NCI-H128 (cell line): ENCODE results near the gene ALKBH7.
"Not testable (repeated sequence)": the region's sequence is repeated elsewhere in the genome, so short reads cannot be mapped to it uniquely, and the experiment has no call there.

Experiments used
- DNase-seq: peaks from one replicate; lab custom pipeline; 2025; ENCODE audit not compliant: unreplicated experiment; lab: John Stamatoyannopoulos, UW

ALKBH7 gene

GRCh38 chr19:6372594-6373095, at the start of gene ALKBH7:
Gene ALKBH7 (plus strand): TSS chr19:6372794. CDS start chr19:6372821, 27 bp downstream.
- peak; percentile 98 for DNase-seq

GRCh38 chr19:6324757-6325156, 47.8 kb upstream of the ALKBH7 start:
- DNase-seq = no peak

- no peak for DNase-seq
These were observed 47.0 kb upstream of the ALKBH7 start for GRCh38 chr19:6325614-6326013.

- no peak for DNase-seq
These were observed 45.8 kb upstream of the ALKBH7 start for GRCh38 chr19:6326815-6327214.

GRCh38 chr19:6333439-6333838, 39.2 kb upstream of the ALKBH7 start, which contains the start of gene ACER1:
Gene ACER1 (minus strand): TSS chr19:6333612. CDS start chr19:6333551, 61 bp downstream.
- no peak for DNase-seq

DNA sequence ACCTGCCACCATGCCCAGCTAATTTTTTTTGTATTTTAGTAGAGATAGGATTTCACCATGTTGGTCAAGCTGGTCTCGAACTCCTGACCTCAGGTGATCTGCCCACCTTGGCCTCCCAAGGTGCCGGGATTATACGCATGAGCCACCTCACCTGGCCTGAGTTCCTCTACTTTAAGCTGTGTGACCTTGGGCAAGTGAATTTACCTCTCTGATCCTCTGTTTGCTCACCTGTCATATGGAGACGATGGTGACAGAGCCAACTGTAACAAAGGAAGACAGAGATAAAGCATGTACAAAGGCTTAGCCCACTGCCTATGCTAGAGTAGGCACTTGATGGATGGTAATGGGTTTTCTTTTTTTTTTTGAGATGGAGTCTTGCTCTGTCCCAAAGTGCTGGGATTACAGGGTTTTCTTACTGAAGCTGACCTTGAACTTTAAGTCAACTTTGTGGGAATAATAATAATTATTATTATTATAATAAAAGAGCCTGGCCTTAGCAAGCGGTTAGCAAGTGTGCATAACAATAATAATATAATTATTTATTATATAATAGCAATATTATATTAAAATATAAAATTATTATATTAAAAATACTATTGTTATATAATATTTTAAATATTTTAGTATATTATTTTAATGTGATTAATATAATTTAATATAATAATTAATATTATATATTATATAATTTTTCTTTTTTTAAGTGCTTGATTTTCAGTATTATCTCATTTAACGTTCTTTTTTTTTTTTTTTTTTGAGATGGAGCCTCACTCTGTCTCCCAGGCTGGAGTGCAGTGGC, 37.9 kb upstream of the ALKBH7 start:
- no peak for DNase-seq

GRCh38 chr19:6340493-6341201, 31.9 kb upstream of the ALKBH7 start:
- no peak for DNase-seq

DNA sequence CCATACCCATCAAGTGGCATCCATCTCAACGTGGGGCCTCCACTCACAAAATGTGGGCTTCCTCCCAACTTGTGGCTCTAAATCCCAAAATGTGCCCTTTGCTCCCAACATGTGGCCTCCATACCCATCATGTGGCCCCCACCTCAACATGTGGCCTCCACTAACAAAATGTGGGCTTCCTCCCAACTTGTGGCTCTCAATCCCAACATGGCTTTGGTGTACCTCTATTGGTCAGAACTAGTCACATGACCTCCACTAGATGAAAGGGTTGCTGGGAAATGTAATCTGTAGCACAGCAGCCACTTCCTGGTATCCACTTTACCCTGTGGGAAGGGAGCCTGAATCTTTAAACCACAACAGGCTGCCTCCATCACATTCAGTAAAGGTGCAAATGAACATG, 29.1 kb upstream of the ALKBH7 start:
- DNase-seq = no peak

DNA sequence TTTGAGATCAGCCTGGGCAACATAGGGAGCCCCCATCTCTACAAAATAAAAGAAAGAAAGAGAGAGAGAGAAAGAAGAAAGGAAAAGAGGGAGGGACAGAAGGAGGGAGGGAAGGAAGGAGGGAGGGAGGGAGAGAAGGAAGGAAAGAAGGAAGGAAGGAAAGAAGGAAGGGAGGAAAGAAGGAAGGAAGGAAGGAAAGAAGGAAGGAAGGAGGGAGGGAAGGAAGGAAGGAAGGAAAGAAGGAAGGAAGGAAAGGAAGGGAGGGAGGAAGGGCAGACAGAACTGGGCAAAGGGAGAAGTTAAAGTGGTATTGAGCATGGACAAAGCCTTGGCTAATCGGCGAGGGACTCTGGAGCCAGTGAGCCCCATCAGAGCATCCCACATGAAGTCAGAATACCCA, 23.3 kb upstream of the ALKBH7 start:
- DNase-seq = not testable (repeated sequence)

GRCh38 chr19:6350688-6351087, 21.9 kb upstream of the ALKBH7 start:
- DNase-seq = no peak

- no peak for DNase-seq
These were observed 20.0 kb upstream of the ALKBH7 start for GRCh38 chr19:6352381-6353165.

GRCh38 chr19:6354098-6354674, 18.4 kb upstream of the ALKBH7 start:
- DNase-seq = no peak

DNA sequence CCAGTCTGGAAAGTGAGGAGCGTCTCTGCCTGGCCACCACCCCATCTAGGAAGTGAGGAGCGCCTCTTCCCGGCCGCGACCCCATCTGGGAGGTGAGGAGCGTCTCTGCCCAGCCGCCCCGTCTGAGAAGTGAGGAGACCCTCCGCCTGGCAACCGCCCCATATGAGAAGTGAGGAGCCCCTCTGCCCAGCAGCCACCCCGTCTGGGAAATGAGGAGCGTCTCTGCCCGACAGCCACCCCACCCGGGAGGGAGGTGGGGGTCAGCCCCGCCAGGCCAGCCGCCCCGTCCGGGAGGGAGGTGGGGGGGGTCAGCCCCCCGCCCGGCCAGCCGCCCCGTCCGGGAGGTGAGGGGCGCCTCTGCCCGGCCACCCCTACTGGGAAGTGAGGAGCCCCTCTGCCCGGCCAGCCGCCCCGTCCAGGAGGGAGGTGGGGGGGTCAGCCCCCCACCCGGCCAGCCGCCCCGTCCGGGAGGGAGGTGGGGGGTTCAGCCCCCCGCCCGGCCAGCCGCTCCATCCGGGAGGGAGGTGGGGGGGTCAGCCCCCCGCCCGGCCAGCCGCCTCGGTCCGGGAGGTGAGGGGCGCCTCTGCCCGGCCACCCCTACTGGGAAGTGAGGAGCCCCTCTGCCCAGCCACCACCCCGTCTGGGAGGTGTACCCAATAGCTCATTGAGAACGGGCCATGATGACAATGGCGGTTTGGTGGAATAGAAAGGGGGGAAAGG, 17.1 kb upstream of the ALKBH7 start:
- DNase-seq = not testable (repeated sequence)

GRCh38 chr19:6357174-6357573, 15.4 kb upstream of the ALKBH7 start:
- no peak for DNase-seq

GRCh38 chr19:6358003-6358402, 14.6 kb upstream of the ALKBH7 start:
- no peak for DNase-seq

GRCh38 chr19:6359568-6360341, 12.8 kb upstream of the ALKBH7 start:
- no peak for DNase-seq

GRCh38 chr19:6360445-6360844, 12.1 kb upstream of the ALKBH7 start:
- not testable (repeated sequence) for DNase-seq

- not testable (repeated sequence) for DNase-seq
These were observed 11.8 kb upstream of the ALKBH7 start for GRCh38 chr19:6360857-6361216.

DNA sequence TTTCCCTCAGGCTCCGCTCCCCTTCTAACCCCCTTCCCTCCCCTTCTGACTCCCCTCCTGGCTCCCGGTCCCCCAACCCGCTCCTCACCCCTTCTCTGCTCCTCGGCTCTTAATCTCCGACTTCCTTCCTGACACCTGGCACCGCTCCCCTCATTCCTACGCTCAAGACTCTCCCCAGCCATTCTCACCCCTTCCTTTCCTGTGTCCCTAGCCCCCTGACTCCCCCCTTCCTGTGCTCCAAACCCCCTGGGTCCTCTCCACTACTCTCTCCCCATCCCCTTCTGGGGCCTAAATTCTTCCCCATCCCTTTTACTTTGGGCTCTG, 10.6 kb upstream of the ALKBH7 start:
- no peak for DNase-seq

DNA sequence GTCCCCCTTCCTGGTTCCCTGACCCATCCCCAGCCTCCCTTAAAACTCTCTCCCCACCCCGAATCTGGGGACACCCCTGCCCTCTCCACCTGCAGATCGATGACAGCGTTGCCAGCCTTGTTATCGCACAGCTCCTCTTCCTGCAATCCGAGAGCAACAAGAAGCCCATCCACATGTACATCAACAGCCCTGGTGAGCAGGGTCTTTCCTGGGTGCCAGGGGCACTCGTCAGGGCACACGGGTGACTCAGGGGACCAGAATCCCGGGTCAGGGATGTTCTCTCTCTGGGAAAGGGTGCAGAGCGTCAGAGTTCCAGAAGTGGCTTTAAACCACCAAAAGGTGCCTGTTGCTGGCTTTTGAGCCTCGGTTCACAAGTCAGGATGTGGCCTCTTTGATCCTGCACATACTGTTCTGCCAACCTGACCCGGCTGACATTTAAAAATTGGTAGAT, 10.2 kb upstream of the ALKBH7 start:
- no peak for DNase-seq
